Breast epithelium (tissue), 3 donors: ENCODE results near the gene ANKRD31.

Experiments
- POLR2A ChIP-seq: fragments of 450-650 bp; IDR thresholded peaks from one replicate; pipeline ENCODE4 v1.6.1; 2016; ENCODE audit warnings: antibody characterized with exemption, mild to moderate bottlenecking, moderate library complexity
- POLR2AphosphoS5 ChIP-seq, 3 donors: sonication (generic); formaldehyde crosslinking; IDR thresholded peaks; one replicate each; pipeline ENCODE4 v1.6.1; 2017; ENCODE audit warnings: antibody characterized with exemption in 3 of 3
- TF ChIP-seq, protein P1 (sequence below), 3 donors: fragments of 450-650 bp; IDR thresholded peaks; one replicate each; pipeline ENCODE4 v1.5.1; 2016 to 2017; ENCODE audit warnings: antibody characterized with exemption in 3 of 3, mild to moderate bottlenecking in 3 of 3, moderate library complexity in 3 of 3

DNA sequence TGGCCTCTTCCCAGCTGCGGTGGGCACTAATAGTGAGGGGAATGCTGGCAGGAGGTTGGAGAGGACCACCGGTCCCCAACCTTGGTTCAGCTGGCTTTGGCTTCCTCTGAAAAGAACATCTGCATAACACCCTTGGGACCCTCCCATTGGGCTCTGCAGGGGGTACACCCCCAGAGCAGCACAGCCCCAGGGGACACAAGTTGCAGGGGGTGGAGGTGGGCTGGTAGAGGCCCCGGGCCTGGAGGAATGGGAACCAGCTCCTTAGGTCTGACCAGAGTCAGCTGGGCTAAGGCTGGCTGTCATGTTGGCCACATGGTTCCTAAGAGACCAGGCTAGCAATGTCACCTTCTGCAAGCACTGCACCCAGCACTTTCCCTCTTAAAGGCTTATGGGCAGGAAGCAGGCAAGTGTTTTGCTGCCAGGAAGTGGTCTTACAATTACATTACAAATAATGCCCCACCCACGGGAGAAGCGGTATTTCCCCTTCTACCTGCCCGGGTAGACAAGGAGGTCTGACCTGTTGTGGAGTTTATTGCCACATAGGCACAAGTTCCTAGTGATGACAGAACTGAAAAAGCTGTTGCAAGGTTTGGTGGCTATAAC lies 202.4 kb downstream of the ANKRD31 start:
- TF ChIP-seq POLR2A = no peak
- TF ChIP-seq, protein P1, sequence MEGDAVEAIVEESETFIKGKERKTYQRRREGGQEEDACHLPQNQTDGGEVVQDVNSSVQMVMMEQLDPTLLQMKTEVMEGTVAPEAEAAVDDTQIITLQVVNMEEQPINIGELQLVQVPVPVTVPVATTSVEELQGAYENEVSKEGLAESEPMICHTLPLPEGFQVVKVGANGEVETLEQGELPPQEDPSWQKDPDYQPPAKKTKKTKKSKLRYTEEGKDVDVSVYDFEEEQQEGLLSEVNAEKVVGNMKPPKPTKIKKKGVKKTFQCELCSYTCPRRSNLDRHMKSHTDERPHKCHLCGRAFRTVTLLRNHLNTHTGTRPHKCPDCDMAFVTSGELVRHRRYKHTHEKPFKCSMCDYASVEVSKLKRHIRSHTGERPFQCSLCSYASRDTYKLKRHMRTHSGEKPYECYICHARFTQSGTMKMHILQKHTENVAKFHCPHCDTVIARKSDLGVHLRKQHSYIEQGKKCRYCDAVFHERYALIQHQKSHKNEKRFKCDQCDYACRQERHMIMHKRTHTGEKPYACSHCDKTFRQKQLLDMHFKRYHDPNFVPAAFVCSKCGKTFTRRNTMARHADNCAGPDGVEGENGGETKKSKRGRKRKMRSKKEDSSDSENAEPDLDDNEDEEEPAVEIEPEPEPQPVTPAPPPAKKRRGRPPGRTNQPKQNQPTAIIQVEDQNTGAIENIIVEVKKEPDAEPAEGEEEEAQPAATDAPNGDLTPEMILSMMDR (IDR thresholded peaks at IDR 0.05) = no peak
- TF ChIP-seq POLR2AphosphoS5 (IDR thresholded peaks at IDR 0.05) = no peak
